Coronary artery (tissue), 2 donors: ENCODE measurements around the gene SLC35F1.

ENCODE experiments used
- DNase-seq: peaks from one replicate; pipeline ENCODE4 v3.0.0-alpha.2; 2017; ENCODE audit warnings: low spot score
- H3K27ac ChIP-seq, 2 donors: fragments of 200-600 bp; sonication (generic); one replicate each; pipeline ENCODE4 v1.5.1; 2016 to 2019
- H3K4me3 ChIP-seq: fragments of 200-600 bp; sonication (generic); 2 replicates; pipeline ENCODE4 v1.5.1; 2016; ENCODE audit warnings: mild to moderate bottlenecking, moderate library complexity
- CTCF ChIP-seq: fragments of 200-600 bp; sonication (generic); IDR thresholded peaks from one replicate; pipeline ENCODE4 v1.5.1; 2019; ENCODE audit warnings: antibody characterized with exemption

Gene SLC35F1

GRCh38 chr6:117933471-117933870 lies 26.4 kb downstream of the SLC35F1 start:
- TF ChIP-seq CTCF = no peak
- Histone ChIP-seq H3K4me3 (no peak overlapping the region), H3K27ac (no peak overlapping the region)
- DNase-seq = no peak

GRCh38 chr6:117938311-117938995 lies 31.4 kb downstream of the SLC35F1 start:
- TF ChIP-seq CTCF = no peak
- no peak overlapping the region for H3K27ac ChIP-seq
- DNase-seq = no peak
- no peak overlapping the region for H3K4me3 ChIP-seq

- no peak overlapping the region for H3K27ac ChIP-seq
- no peak for DNase-seq
- no peak for TF ChIP-seq CTCF
Measured at GRCh38 chr6:117947234-117947633, 40.2 kb downstream of the SLC35F1 start.

GRCh38 chr6:117951783-117952182 lies 44.7 kb downstream of the SLC35F1 start:
- H3K27ac ChIP-seq = no peak overlapping the region
- TF ChIP-seq CTCF = no peak
- DNase-seq = no peak
- H3K4me3 ChIP-seq = no peak overlapping the region

More at GRCh38 chr6:117947234-117947633, 40.2 kb downstream of the SLC35F1 start:
- H3K4me3 ChIP-seq = no peak overlapping the region

- TF ChIP-seq CTCF = no peak
- DNase-seq = no peak
- Histone ChIP-seq H3K4me3 (no peak overlapping the region), H3K27ac (no peak overlapping the region)
Measured at GRCh38 chr6:117955684-117956256, 48.7 kb downstream of the SLC35F1 start.

GRCh38 chr6:117956386-117956785 lies 49.3 kb downstream of the SLC35F1 start:
- Histone ChIP-seq H3K27ac (no peak overlapping the region), H3K4me3 (no peak overlapping the region)
- TF ChIP-seq CTCF = no peak
- no peak for DNase-seq

GRCh38 chr6:117958536-117958935 lies 51.5 kb downstream of the SLC35F1 start:
- H3K27ac ChIP-seq = no peak overlapping the region
- TF ChIP-seq CTCF = no peak
- no peak for DNase-seq
- H3K4me3 ChIP-seq = no peak overlapping the region
